Astrocyte (in vitro differentiated cells and primary cell): ENCODE measurements around the gene AQP7. TPM values are rescaled to one million over a fixed set of nuclear protein-coding genes. Genes with fewer than 3 reads are reported as not detected.
"Not testable (repeated sequence)": the region's sequence is repeated elsewhere in the genome, so short reads cannot be mapped to it uniquely, and the experiment has no call there.

ENCODE experiments used
- DNase-seq: peaks from one replicate; pipeline ENCODE4 v3.0.0-alpha.2; 2010; ENCODE audit warnings: low read depth
- FAIRE-seq: peaks from 2 replicates; lab custom pipeline; 2011; peaks lifted over from hg19 to GRCh38; lab: Jason Lieb, UNC
- H2AFZ ChIP-seq: 2 replicates; pipeline ENCODE4 v1.6.0; 2012; ENCODE audit warnings: low read depth, low read length, inconsistent platforms
- H3K27ac ChIP-seq: 2 replicates; pipeline ENCODE4 v1.5.1; 2011; ENCODE audit warnings: low read depth, low read length, inconsistent platforms
- H3K27me3 ChIP-seq: 2 replicates; pipeline ENCODE4 v1.6.0; 2011; ENCODE audit warnings: low read length, inconsistent platforms; ENCODE audit not compliant: insufficient read depth
- H3K36me3 ChIP-seq: 2 replicates; pipeline ENCODE4 v1.5.1; 2011; ENCODE audit warnings: low read length, inconsistent platforms; ENCODE audit not compliant: insufficient read depth
- H3K4me1 ChIP-seq: 2 replicates; pipeline ENCODE4 v1.5.1; 2011; ENCODE audit warnings: low read length, inconsistent platforms; ENCODE audit not compliant: insufficient read depth
- H3K4me2 ChIP-seq: 2 replicates; pipeline ENCODE4 v1.6.0; 2012; ENCODE audit warnings: low read length, inconsistent platforms
- H3K4me3 ChIP-seq: 2 replicates; pipeline ENCODE4 v1.5.1; 2011; ENCODE audit warnings: low read depth, mild to moderate bottlenecking, low read length, inconsistent platforms; ENCODE audit not compliant: insufficient read depth
- H3K79me2 ChIP-seq: 2 replicates; pipeline ENCODE4 v1.6.0; 2012; ENCODE audit warnings: mild to moderate bottlenecking, low read length, inconsistent platforms; ENCODE audit not compliant: insufficient read depth
- H3K9ac ChIP-seq: 2 replicates; pipeline ENCODE4 v1.6.0; 2012; ENCODE audit warnings: mild to moderate bottlenecking, low read length, inconsistent platforms
- H3K9me3 ChIP-seq: 2 replicates; pipeline ENCODE4 v1.5.1; 2012; ENCODE audit warnings: low read depth, mild to moderate bottlenecking, low read length, inconsistent platforms; ENCODE audit not compliant: insufficient read depth
- H4K20me1 ChIP-seq: 2 replicates; pipeline ENCODE4 v1.6.0; 2012; ENCODE audit warnings: low read length, inconsistent platforms; ENCODE audit not compliant: insufficient read depth
- H3K27ac Mint-ChIP-seq: one replicate; pipeline ENCODE4 v1.8.0; 2021; ENCODE audit warnings: mild to moderate bottlenecking, mixed read lengths; ENCODE audit not compliant: unreplicated experiment
- H3K27me3 Mint-ChIP-seq: one replicate; pipeline ENCODE4 v1.8.0; 2021; ENCODE audit warnings: low read depth, mixed read lengths; ENCODE audit not compliant: unreplicated experiment
- H3K36me3 Mint-ChIP-seq: one replicate; pipeline ENCODE4 v1.8.0; 2021; ENCODE audit warnings: low read depth, mixed read lengths; ENCODE audit not compliant: unreplicated experiment
- H3K4me1 Mint-ChIP-seq: one replicate; pipeline ENCODE4 v1.8.0; 2021; ENCODE audit warnings: low read depth, mixed read lengths; ENCODE audit not compliant: unreplicated experiment
- H3K4me3 Mint-ChIP-seq: one replicate; pipeline ENCODE4 v1.8.0; 2021; ENCODE audit warnings: mild to moderate bottlenecking, moderate library complexity, mixed read lengths; ENCODE audit not compliant: unreplicated experiment
- H3K9me3 Mint-ChIP-seq: one replicate; pipeline ENCODE4 v1.8.0; 2021; ENCODE audit warnings: mild to moderate bottlenecking, mixed read lengths; ENCODE audit not compliant: unreplicated experiment
- EZH2 ChIP-seq: IDR thresholded peaks from 2 replicates; pipeline ENCODE4 v1.6.1; 2012; ENCODE audit warnings: mild to moderate bottlenecking, low read length, inconsistent platforms; ENCODE audit not compliant: insufficient read depth
- total RNA-seq: library from RNA; stranded (reverse); gene quantifications from 2 replicates; pipeline ENCODE4 v1.2.1, GENCODE V29; 2021
- TF ChIP-seq, protein P1 (sequence below): IDR thresholded peaks from 2 replicates; pipeline ENCODE4 v1.5.1; 2011; ENCODE audit warnings: low read depth, mild to moderate bottlenecking, inconsistent platforms, low read length, moderate library complexity; ENCODE audit not compliant: insufficient read depth

Gene AQP7
- total RNA-seq, 1 donor from 2014 or later: 1.9 TPM

DNA sequence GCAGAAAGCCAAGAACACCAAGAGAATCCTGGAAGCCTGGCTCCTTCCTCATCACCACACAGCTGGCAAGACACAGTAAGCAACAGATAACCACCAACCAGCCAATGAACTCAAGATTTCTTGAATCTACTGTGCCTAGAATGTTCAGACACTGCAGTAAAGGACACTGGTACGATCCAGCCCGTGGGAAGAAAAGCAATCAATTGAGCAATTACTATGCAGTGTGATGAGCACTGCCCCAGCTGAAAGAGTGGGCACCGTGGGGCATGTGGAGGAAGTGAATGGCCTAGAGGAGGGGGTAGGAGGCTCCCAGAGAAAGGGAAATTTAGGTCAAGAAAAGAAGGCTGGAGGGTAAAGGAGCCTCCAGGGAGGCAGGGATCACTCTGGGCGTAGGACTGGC, 4.6 kb downstream of the AQP7 start:
- H3K9me3 ChIP-seq, H3K4me3 ChIP-seq, H3K9me3 Mint-ChIP-seq, H3K27me3 ChIP-seq, H4K20me1 ChIP-seq, H3K27ac Mint-ChIP-seq, H2AFZ ChIP-seq, H3K4me3 Mint-ChIP-seq, H3K9ac ChIP-seq, H3K27ac ChIP-seq, DNase-seq, H3K36me3 ChIP-seq, H3K36me3 Mint-ChIP-seq, H3K79me2 ChIP-seq, H3K4me2 ChIP-seq, FAIRE-seq, H3K4me1 ChIP-seq: not testable (repeated sequence)
- Mint-ChIP-seq H3K27me3 (peaks cover 39% of the 10 kb centered on the region), H3K4me1 (peaks cover 15% of the 10 kb centered on the region)

DNA sequence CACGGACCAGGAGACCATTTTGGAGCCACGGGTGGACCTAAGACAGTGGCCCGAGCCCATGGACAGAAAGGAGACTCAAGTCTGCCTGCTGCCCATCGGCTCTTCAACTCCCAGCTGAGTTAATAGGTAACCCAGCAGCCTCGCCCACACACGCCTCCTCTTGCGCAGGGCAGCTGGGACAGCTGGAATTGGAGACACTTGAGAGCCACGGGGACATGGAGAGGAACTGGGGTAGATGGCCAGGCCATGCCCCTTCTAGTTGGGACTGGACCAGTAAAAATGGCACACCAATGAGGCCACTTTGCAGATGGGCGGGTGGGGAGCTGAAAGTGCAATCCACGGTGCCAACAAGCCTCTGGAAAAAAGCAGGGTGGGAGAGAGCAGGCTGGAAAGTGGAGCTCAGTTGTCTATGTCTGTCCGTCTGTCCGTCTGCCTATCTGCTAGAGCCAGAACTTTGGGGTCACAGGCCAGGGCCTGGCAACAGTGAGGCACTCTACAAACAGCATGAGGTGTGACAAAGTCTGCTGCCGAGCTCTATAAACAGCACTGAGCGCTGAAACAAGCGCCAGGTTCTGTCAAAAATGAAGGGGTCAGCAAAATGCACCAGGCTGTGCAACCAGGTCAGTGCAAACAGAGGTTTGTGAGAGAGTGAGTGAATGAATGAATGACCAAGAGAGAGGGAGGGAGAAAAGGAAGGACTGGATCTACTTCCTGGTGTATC, 7.0 kb downstream of the AQP7 start:
- H3K36me3 ChIP-seq, H3K27ac Mint-ChIP-seq, H2AFZ ChIP-seq, H3K9ac ChIP-seq, H3K4me3 Mint-ChIP-seq, H3K27me3 ChIP-seq, FAIRE-seq, H3K4me3 ChIP-seq, DNase-seq, H3K27ac ChIP-seq, H3K9me3 ChIP-seq, H4K20me1 ChIP-seq, H3K9me3 Mint-ChIP-seq, H3K79me2 ChIP-seq, H3K4me1 ChIP-seq, H3K36me3 Mint-ChIP-seq, H3K4me2 ChIP-seq: not testable (repeated sequence)
- H3K27me3 Mint-ChIP-seq: peaks cover 30% of the 10 kb centered on the region
- H3K4me1 Mint-ChIP-seq: peaks cover 14% of the 10 kb centered on the region

DNA sequence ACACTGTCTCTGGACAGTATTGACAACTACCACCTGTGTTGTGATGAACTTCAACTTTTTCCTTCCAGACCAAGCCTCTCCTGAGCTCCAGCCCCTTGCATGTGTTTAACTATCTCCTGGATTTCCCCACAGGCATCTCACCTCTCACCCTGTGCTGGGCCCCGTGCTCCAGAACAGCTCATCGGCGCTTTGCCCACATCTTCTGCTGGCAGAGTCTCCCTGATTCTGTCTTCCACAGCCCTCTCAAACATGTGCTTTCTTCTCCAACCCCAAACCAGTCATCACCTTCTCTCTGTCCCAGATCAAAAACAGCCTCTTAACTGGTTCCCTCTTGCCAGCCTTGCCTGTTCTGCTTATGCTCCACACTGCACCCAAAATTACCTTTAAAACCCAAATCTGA, 8.4 kb downstream of the AQP7 start:
- not testable (repeated sequence) for H3K27ac Mint-ChIP-seq
- peak overlapping the region; percentile 40 for H3K4me3 Mint-ChIP-seq

DNA sequence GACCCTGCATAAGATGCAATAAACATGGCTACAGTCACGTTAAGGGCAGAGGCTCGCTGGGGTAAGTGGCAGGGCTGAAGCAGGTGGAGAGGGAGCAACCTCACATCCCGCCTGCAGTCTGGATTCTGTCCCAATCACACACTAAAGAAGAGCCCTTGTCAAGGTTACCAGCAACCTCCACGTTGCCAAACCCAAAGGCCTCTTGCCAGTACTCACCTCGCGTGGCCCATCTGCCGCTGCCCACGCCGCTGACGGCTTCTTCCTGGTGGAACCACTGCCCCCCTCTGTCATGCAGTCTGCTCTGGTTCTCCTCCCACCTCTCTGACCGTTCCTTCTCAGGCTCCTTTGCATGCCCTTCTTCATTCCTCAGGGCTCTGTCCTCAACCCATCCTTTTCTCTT, 8.8 kb downstream of the AQP7 start:
- Histone ChIP-seq H3K9ac (no peak overlapping the region), H3K79me2 (no peaks in the 10 kb centered on the region), H3K4me1 (peaks cover 5% of the 10 kb centered on the region), H3K36me3 (no peaks in the 10 kb centered on the region), H3K4me3 (no peak overlapping the region), H2AFZ (no peak overlapping the region), H3K27ac (no peak overlapping the region), H4K20me1 (no peaks in the 10 kb centered on the region), H3K27me3 (peaks cover 3% of the 10 kb centered on the region), H3K9me3 (no peaks in the 10 kb centered on the region), H3K4me2 (no peak overlapping the region)
- peaks cover 4% of the 10 kb centered on the region for H3K36me3 Mint-ChIP-seq
- H3K4me3 Mint-ChIP-seq: peak overlapping the region; percentile 10
- TF ChIP-seq, protein P1, sequence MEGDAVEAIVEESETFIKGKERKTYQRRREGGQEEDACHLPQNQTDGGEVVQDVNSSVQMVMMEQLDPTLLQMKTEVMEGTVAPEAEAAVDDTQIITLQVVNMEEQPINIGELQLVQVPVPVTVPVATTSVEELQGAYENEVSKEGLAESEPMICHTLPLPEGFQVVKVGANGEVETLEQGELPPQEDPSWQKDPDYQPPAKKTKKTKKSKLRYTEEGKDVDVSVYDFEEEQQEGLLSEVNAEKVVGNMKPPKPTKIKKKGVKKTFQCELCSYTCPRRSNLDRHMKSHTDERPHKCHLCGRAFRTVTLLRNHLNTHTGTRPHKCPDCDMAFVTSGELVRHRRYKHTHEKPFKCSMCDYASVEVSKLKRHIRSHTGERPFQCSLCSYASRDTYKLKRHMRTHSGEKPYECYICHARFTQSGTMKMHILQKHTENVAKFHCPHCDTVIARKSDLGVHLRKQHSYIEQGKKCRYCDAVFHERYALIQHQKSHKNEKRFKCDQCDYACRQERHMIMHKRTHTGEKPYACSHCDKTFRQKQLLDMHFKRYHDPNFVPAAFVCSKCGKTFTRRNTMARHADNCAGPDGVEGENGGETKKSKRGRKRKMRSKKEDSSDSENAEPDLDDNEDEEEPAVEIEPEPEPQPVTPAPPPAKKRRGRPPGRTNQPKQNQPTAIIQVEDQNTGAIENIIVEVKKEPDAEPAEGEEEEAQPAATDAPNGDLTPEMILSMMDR: no peak
- no peak for TF ChIP-seq EZH2
- no peak for DNase-seq
- peaks cover 18% of the 10 kb centered on the region for H3K4me1 Mint-ChIP-seq
- H3K27me3 Mint-ChIP-seq: peaks cover 22% of the 10 kb centered on the region
- H3K9me3 Mint-ChIP-seq: no peaks in the 10 kb centered on the region
- no peak overlapping the region for H3K27ac Mint-ChIP-seq
- FAIRE-seq: no peak

More for the DNA sequence above, 8.4 kb downstream of the AQP7 start:
- not testable (repeated sequence) for FAIRE-seq, DNase-seq, H3K4me3 ChIP-seq, H2AFZ ChIP-seq, H3K79me2 ChIP-seq, H3K4me2 ChIP-seq, H3K9ac ChIP-seq, H3K27ac ChIP-seq, H3K36me3 Mint-ChIP-seq, H4K20me1 ChIP-seq, H3K4me1 ChIP-seq, H3K9me3 Mint-ChIP-seq, H3K9me3 ChIP-seq, H3K27me3 ChIP-seq, H3K36me3 ChIP-seq
- Mint-ChIP-seq H3K27me3 (peaks cover 22% of the 10 kb centered on the region), H3K4me1 (peaks cover 18% of the 10 kb centered on the region)

DNA sequence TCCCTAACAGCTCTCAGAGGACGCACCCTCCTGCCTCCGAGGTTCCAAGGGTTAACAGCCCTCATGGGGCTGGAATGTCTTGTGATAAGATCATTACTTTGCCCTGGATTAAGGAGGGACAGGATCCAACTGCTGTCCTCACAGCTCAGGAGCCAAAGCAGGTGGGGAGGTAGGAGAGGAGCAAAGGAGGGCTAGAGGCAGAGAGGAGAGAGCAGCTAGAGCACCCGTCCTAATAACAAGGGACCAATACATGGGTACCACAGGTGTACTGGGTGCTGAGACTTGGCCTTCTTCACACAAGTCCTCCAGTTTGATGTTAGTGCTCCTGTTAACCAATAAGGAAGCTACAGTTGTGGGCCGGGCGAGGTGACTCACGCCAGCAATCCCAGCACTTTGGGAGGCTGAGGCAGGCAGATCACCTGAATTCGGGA, 9.8 kb downstream of the AQP7 start:
- H3K4me2 ChIP-seq, H3K27ac Mint-ChIP-seq: not testable (repeated sequence)

More for the DNA sequence above, 9.8 kb downstream of the AQP7 start:
- not testable (repeated sequence) for H2AFZ ChIP-seq, H4K20me1 ChIP-seq, H3K79me2 ChIP-seq, H3K9me3 Mint-ChIP-seq, H3K27me3 ChIP-seq, H3K27ac ChIP-seq, H3K36me3 ChIP-seq, H3K4me3 ChIP-seq, DNase-seq, H3K9ac ChIP-seq, H3K9me3 ChIP-seq, H3K4me3 Mint-ChIP-seq, H3K36me3 Mint-ChIP-seq, H3K4me1 ChIP-seq, FAIRE-seq
- Mint-ChIP-seq H3K4me1 (peaks cover 17% of the 10 kb centered on the region), H3K27me3 (peaks cover 29% of the 10 kb centered on the region)
